ENCODE measurements around the gene GSTM3. TPM values are rescaled to one million over a fixed set of nuclear protein-coding genes. Genes with fewer than 3 reads are reported as not detected.
"Not testable (repeated sequence)": the region's sequence is repeated elsewhere in the genome, so short reads cannot be mapped to it uniquely, and the experiment has no call there.

GSTM3 gene
- total RNA-seq, 1 donor from 2014 or later: 59.2 TPM

- Histone ChIP-seq H3K4me3 (no peak overlapping the region), H3K4me1 (peaks cover 0 to 5% of the 10 kb centered on the region in 2 donors), H3K36me3 (no peaks in the 10 kb centered on the region), H3K9me3 (no peaks in the 10 kb centered on the region), H3K27ac (no peak overlapping the region), H3K27me3 (no peaks in the 10 kb centered on the region)
- TF ChIP-seq CTCF (IDR thresholded peaks at IDR 0.05): no peak
- DNase-seq (ENCODE audit: low spot score in 2 of 2): no peak
- intact Hi-C loops (cut with DNase I): loop anchor here (5.0 kb wide), 2 partner anchors 33 to 128 kb away; no protein-coding TSS in a partner anchor
Measured at GRCh38 chr1:109770331-109771095, 29.7 kb upstream of the GSTM3 start.

GRCh38 chr1:109769330-109770078, 28.7 kb upstream of the GSTM3 start:
- Histone ChIP-seq H3K36me3 (no peaks in the 10 kb centered on the region), H3K27me3 (no peaks in the 10 kb centered on the region), H3K4me3 (no peak overlapping the region), H3K4me1 (peaks cover 0 to 5% of the 10 kb centered on the region in 2 donors), H3K27ac (no peak overlapping the region), H3K9me3 (no peaks in the 10 kb centered on the region)
- DNase-seq (ENCODE audit: low spot score in 2 of 2): peak in 1 of 2 donors; percentile 51
- intact Hi-C loops (cut with DNase I): loop anchor here (5.0 kb wide), 2 partner anchors 32 to 127 kb away; no protein-coding TSS in a partner anchor
- no peak for TF ChIP-seq CTCF (IDR thresholded peaks at IDR 0.05)

GRCh38 chr1:109768820-109769219, 28.0 kb upstream of the GSTM3 start:
- intact Hi-C loops (cut with DNase I): no loop called here
- Histone ChIP-seq H3K9me3 (no peaks in the 10 kb centered on the region), H3K4me3 (no peak overlapping the region), H3K27me3 (no peaks in the 10 kb centered on the region), H3K4me1 (peaks cover 0 to 5% of the 10 kb centered on the region in 2 donors), H3K27ac (no peak overlapping the region), H3K36me3 (no peaks in the 10 kb centered on the region)
- DNase-seq (ENCODE audit: low spot score in 2 of 2): peak in 1 of 2 donors; percentile 44
- no peak for TF ChIP-seq CTCF (IDR thresholded peaks at IDR 0.05)

GRCh38 chr1:109768335-109768650, 27.5 kb upstream of the GSTM3 start:
- Histone ChIP-seq H3K9me3 (no peaks in the 10 kb centered on the region), H3K27ac (no peak overlapping the region), H3K27me3 (no peaks in the 10 kb centered on the region), H3K4me3 (no peak overlapping the region), H3K4me1 (peaks cover 0 to 5% of the 10 kb centered on the region in 2 donors), H3K36me3 (no peaks in the 10 kb centered on the region)
- no peak for TF ChIP-seq CTCF (IDR thresholded peaks at IDR 0.05)
- peak in 1 of 2 donors; percentile 41 for DNase-seq (ENCODE audit: low spot score in 2 of 2)
- intact Hi-C loops (cut with DNase I): no loop called here

- Histone ChIP-seq H3K4me1 (peaks cover 0 to 5% of the 10 kb centered on the region in 2 donors), H3K27me3 (no peaks in the 10 kb centered on the region), H3K9me3 (no peaks in the 10 kb centered on the region), H3K36me3 (no peaks in the 10 kb centered on the region), H3K27ac (peak overlapping the region in 1 of 2 donors; percentile 53), H3K4me3 (no peak overlapping the region)
- DNase-seq (ENCODE audit: low spot score in 2 of 2): peak; percentile 1 to 53
- intact Hi-C loops (cut with DNase I): no loop called here
- TF ChIP-seq CTCF (IDR thresholded peaks at IDR 0.05): no peak
Measured at GRCh38 chr1:109767637-109768334, 26.9 kb upstream of the GSTM3 start.

- intact Hi-C loops (cut with DNase I); H3K36me3 ChIP-seq; H3K4me3 ChIP-seq; H3K4me1 ChIP-seq; H3K27me3 ChIP-seq; H3K9me3 ChIP-seq: not testable (repeated sequence)
- H3K27ac ChIP-seq: peak overlapping the region in 1 of 2 donors; percentile 53
- peak; percentile 6 to 53 for DNase-seq (ENCODE audit: low spot score in 2 of 2)
Measured at GRCh38 chr1:109766991-109767636, 26.3 kb upstream of the GSTM3 start.

Data from ascending aorta (tissue), 2 donors.